HG03060 (cell line): ENCODE data around the gene LRMDA.

Experiments used
- ATAC-seq: cut with Tn5 transposase; IDR thresholded peaks from one replicate; pipeline ENCODE4 v1.9.1; 2021; ENCODE audit warnings: low read depth, moderate number of reproducible peaks; ENCODE audit not compliant: unreplicated experiment

Gene LRMDA

GRCh38 chr10:75431180-75432111 is at the start of gene LRMDA:
Gene LRMDA (plus strand): TSS chr10:75431624.
- no peak for ATAC-seq

GRCh38 chr10:75386128-75386527 is 45.3 kb upstream of the LRMDA start:
- ATAC-seq, result no peak

GRCh38 chr10:75388082-75388481 is 43.3 kb upstream of the LRMDA start:
- ATAC-seq, result no peak

- ATAC-seq, result no peak
Measured at GRCh38 chr10:75390178-75390577, 41.2 kb upstream of the LRMDA start.

- no peak for ATAC-seq
Measured at GRCh38 chr10:75392271-75392670, 39.2 kb upstream of the LRMDA start.

- ATAC-seq, result no peak
Measured at GRCh38 chr10:75392744-75393143, 38.7 kb upstream of the LRMDA start.

GRCh38 chr10:75394221-75394620 is 37.2 kb upstream of the LRMDA start:
- no peak for ATAC-seq

- no peak for ATAC-seq
Measured at GRCh38 chr10:75395066-75395931, 36.1 kb upstream of the LRMDA start.

GRCh38 chr10:75395932-75396630 is 35.3 kb upstream of the LRMDA start:
- no peak for ATAC-seq

- ATAC-seq, result no peak
Measured at GRCh38 chr10:75396631-75397495, 34.6 kb upstream of the LRMDA start.

GRCh38 chr10:75397496-75398199 is 33.8 kb upstream of the LRMDA start:
- ATAC-seq, result no peak

GRCh38 chr10:75398200-75398691 is 33.2 kb upstream of the LRMDA start:
- ATAC-seq, result no peak

- no peak for ATAC-seq
Measured at GRCh38 chr10:75398692-75399460, 32.5 kb upstream of the LRMDA start.

- no peak for ATAC-seq
Measured at GRCh38 chr10:75399461-75400162, 31.8 kb upstream of the LRMDA start.

GRCh38 chr10:75400163-75400770 is 31.2 kb upstream of the LRMDA start:
- ATAC-seq, result no peak

- no peak for ATAC-seq
Measured at GRCh38 chr10:75400771-75401568, 30.5 kb upstream of the LRMDA start.
